ENCODE results near the gene TTC7B.

The TTC7B gene

DNA sequence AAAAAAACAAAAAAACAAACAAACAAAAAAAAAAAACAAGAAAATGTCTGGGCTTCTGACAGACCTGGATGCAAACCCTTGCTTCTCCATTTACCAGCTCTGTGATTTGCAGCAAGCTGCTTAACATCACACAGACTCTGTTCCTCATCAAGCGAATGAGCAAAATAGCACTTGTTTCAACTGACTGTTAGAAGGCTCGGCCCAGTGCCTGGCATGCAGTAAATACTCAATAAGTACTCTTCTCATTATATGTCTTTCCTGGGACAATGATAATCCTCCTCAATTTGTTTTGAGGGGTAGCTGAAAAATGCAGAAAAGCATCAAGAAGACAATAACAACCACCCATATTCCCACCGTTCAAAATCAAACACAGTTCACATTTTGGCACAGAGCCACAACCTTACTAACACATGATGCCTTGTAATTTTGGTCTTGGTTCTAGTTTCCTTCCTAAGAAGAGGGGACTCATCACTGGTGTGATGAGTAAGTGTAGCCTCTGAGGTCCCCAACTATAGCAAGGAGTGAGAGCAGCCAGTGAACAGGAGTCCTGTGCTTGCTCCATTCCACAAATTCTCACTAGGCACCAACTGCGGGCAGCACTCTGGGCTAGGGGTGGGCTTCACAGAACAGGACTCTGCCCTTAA, 60.4 kb downstream of the TTC7B start:
- TF ChIP-seq, protein P1, sequence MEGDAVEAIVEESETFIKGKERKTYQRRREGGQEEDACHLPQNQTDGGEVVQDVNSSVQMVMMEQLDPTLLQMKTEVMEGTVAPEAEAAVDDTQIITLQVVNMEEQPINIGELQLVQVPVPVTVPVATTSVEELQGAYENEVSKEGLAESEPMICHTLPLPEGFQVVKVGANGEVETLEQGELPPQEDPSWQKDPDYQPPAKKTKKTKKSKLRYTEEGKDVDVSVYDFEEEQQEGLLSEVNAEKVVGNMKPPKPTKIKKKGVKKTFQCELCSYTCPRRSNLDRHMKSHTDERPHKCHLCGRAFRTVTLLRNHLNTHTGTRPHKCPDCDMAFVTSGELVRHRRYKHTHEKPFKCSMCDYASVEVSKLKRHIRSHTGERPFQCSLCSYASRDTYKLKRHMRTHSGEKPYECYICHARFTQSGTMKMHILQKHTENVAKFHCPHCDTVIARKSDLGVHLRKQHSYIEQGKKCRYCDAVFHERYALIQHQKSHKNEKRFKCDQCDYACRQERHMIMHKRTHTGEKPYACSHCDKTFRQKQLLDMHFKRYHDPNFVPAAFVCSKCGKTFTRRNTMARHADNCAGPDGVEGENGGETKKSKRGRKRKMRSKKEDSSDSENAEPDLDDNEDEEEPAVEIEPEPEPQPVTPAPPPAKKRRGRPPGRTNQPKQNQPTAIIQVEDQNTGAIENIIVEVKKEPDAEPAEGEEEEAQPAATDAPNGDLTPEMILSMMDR (conservative IDR thresholded peaks at IDR 0.05; ENCODE audit: low read depth) = no peak
- DNase-seq (ENCODE audit: low spot score) = no peak
- ChIA-PET CTCF (no interaction called here), POLR2A (ENCODE audit: low non-redundant PET) (no interaction called here)
- no peak overlapping the region for H3K27ac ChIP-seq

DNA sequence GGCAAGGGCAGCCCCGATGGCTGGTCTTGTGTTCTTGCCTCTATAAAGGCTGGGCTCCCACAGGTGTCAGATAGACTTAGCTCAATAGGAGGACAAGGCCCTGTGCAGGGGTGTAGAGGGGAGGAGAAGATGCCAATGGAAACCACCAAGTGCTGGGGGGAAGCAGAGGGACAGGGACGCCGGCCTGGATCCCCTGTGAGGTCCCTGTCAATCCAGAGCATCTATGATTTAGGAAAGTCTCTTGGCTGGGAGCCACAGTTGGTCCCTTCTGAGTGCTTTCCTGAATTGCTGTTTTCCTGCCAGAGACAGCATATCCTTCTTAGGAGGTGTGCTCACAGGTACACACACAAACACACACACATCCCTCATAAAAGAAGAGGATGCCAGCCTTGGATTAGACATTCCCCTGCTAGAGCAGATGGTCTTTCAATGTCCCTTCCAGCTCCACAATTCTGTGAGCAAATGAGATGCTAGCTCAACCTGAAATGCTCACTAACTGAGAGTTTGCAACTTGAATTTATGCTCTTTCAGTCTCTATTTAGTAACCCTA, 62.7 kb downstream of the TTC7B start:
- POLR2A ChIA-PET (ENCODE audit: low non-redundant PET) = no interaction called here
- no peak overlapping the region for H3K27ac ChIP-seq
- TF ChIP-seq, protein P1 (conservative IDR thresholded peaks at IDR 0.05; ENCODE audit: low read depth) = no peak
- CTCF ChIA-PET = interaction anchor here (0.6 kb wide), 1 partner anchor 796 kb away, joined by 3 read pairs; no protein-coding TSS in a partner anchor
- no peak for DNase-seq (ENCODE audit: low spot score)

DNA sequence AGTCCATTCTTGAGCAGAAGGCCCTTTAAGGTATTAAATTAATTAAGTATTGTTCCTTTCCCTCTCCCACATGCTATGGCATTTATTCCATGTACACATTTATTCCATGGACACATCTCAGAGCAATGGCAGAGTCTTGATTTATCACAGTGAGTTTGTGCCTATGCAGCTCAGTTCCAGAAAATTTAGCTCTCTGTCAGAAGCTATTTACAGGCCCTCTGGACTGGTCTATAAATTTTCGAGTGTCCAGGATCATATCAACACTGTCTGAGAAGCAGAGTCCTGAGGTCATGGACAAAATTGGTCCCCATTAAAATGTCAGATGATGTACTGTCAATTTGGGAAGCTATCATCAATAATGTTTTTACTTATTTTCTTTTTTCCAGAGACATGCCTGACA, 65.5 kb downstream of the TTC7B start:
- ChIA-PET POLR2A (ENCODE audit: low non-redundant PET) (no interaction called here), CTCF (no interaction called here)
- DNase-seq (ENCODE audit: low spot score) = no peak
- TF ChIP-seq, protein P1 (conservative IDR thresholded peaks at IDR 0.05; ENCODE audit: low read depth) = no peak
- no peak overlapping the region for H3K27ac ChIP-seq

DNA sequence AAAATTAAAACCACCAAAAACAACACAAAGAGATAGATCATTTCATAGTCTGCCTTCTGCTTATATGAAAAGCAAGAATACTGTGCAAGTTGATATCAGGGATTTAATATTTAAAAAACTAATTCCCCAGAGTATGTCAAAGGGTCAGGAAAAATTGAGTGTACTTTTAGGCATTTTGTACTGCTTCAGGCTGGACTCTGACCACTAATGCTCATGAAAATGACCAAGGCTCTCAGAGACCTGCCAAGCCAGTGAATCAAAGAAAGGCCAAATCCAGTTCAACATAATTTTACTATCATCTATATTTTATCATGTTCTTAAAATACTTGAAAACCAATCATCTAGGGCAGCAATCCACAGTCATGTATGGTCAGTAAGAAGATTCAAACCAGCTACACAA, 66.0 kb downstream of the TTC7B start:
- H3K27ac ChIP-seq = no peak overlapping the region
- no peak for DNase-seq (ENCODE audit: low spot score)
- TF ChIP-seq, protein P1 (conservative IDR thresholded peaks at IDR 0.05; ENCODE audit: low read depth) = no peak
- ChIA-PET POLR2A (ENCODE audit: low non-redundant PET) (no interaction called here), CTCF (interaction anchor here (0.6 kb wide), 1 partner anchor 218 kb away, joined by 3 read pairs; no protein-coding TSS in a partner anchor)

DNA sequence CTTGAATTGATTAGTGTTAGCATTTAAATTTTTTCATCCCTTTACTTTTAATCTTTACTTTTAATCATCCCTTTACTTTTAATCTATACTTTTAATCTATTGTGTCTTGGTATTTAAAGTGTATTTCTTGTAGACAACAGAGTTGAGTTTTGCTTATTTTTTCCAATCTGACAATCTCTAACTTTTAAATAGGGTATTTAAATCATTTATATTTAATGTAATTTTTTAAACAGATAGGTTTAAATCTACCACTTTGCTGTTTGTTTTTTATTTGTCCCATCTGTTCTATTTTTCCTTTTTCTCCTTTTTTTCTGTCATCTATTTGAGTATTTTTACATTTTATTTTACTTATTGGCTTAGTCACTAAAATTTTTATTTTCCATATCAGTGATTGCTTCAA, 68.3 kb downstream of the TTC7B start:
- POLR2A ChIA-PET (ENCODE audit: low non-redundant PET) = no interaction called here

DNA sequence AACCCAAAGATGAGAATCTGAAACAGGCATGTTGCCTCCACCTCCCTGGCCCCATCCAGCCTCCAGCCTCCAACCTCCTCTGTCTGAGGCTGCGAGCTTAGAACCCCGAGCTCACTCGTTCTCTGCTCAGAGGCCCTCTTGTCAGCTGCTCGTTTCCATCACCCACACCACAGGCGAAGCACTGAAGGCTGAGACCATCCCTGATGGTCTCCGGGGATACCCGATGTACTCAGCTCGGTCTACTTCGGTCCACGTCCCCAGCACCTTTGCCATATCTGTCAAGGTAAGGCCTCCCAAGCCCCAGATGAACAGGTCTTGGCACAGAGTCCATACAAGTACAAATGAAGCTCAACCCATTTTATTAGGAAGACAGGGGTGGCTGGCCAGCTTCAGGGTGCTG, 72.4 kb downstream of the TTC7B start:
- CTCF ChIA-PET = interaction anchor here (0.6 kb wide), 3 partner anchors 98 to 1169 kb away, joined by 3 read pairs; no protein-coding TSS in a partner anchor
- DNase-seq (ENCODE audit: low spot score) = no peak
- H3K27ac ChIP-seq = no peak overlapping the region
- POLR2A ChIA-PET (ENCODE audit: low non-redundant PET) = no interaction called here
- TF ChIP-seq, protein P1 (conservative IDR thresholded peaks at IDR 0.05; ENCODE audit: low read depth) = no peak

More for the DNA sequence above, 68.3 kb downstream of the TTC7B start:
- TF ChIP-seq, protein P1 (conservative IDR thresholded peaks at IDR 0.05; ENCODE audit: low read depth) = no peak
- no peak for DNase-seq (ENCODE audit: low spot score)
- CTCF ChIA-PET = no interaction called here
- no peak overlapping the region for H3K27ac ChIP-seq

Measured in RWPE1 (cell line).